HG02970 (cell line): Measurements from ENCODE around the gene CTBP2.

ENCODE experiments used
- ATAC-seq: cut with Tn5 transposase; IDR thresholded peaks from one replicate; pipeline ENCODE4 v1.9.1; 2021; ENCODE audit warnings: mild to moderate bottlenecking, moderate library complexity, moderate number of reproducible peaks; ENCODE audit not compliant: unreplicated experiment, low FRiP score

Gene CTBP2

GRCh38 chr10:125159932-125160855, at the start of gene CTBP2:
Gene CTBP2 (minus strand): TSS chr10:125160563.
- ATAC-seq: no peak

- no peak for ATAC-seq
Observed at GRCh38 chr10:125209591-125210355, 49.4 kb upstream of the CTBP2 start.

GRCh38 chr10:125208854-125209565, 48.6 kb upstream of the CTBP2 start:
- ATAC-seq: no peak

GRCh38 chr10:125206623-125207022, 46.3 kb upstream of the CTBP2 start:
- no peak for ATAC-seq

- ATAC-seq: no peak
Observed at GRCh38 chr10:125205431-125205830, 45.1 kb upstream of the CTBP2 start.

GRCh38 chr10:125204400-125204799, 44.0 kb upstream of the CTBP2 start:
- ATAC-seq: no peak

GRCh38 chr10:125203186-125203800, 42.9 kb upstream of the CTBP2 start:
- ATAC-seq: no peak

- ATAC-seq: no peak
Observed at GRCh38 chr10:125201791-125202622, 41.6 kb upstream of the CTBP2 start.

- peak; percentile 63 for ATAC-seq
Observed at GRCh38 chr10:125201108-125201524, 40.8 kb upstream of the CTBP2 start.

- ATAC-seq: no peak
Observed at GRCh38 chr10:125200396-125200795, 40.0 kb upstream of the CTBP2 start.

GRCh38 chr10:125199270-125199669, 38.9 kb upstream of the CTBP2 start:
- no peak for ATAC-seq

- no peak for ATAC-seq
Observed at GRCh38 chr10:125194814-125195213, 34.5 kb upstream of the CTBP2 start.

- no peak for ATAC-seq
Observed at GRCh38 chr10:125193306-125193877, 33.0 kb upstream of the CTBP2 start.

GRCh38 chr10:125192620-125193019, 32.3 kb upstream of the CTBP2 start:
- ATAC-seq: no peak

- ATAC-seq: no peak
Observed at GRCh38 chr10:125192005-125192404, 31.6 kb upstream of the CTBP2 start.

GRCh38 chr10:125190946-125191345, 30.6 kb upstream of the CTBP2 start:
- ATAC-seq: no peak

- no peak for ATAC-seq
Observed at GRCh38 chr10:125190414-125190813, 30.1 kb upstream of the CTBP2 start.

- ATAC-seq: no peak
Observed at GRCh38 chr10:125189162-125189561, 28.8 kb upstream of the CTBP2 start.
